ENCODE measurements around the gene SEC63.
"Not testable (repeated sequence)": the region's sequence is repeated elsewhere in the genome, so short reads cannot be mapped to it uniquely, and the experiment has no call there.

SEC63 gene

GRCh38 chr6:107957308-107957908 is 600 bp downstream of the SEC63 start:
- TF ChIP-seq, protein P1, sequence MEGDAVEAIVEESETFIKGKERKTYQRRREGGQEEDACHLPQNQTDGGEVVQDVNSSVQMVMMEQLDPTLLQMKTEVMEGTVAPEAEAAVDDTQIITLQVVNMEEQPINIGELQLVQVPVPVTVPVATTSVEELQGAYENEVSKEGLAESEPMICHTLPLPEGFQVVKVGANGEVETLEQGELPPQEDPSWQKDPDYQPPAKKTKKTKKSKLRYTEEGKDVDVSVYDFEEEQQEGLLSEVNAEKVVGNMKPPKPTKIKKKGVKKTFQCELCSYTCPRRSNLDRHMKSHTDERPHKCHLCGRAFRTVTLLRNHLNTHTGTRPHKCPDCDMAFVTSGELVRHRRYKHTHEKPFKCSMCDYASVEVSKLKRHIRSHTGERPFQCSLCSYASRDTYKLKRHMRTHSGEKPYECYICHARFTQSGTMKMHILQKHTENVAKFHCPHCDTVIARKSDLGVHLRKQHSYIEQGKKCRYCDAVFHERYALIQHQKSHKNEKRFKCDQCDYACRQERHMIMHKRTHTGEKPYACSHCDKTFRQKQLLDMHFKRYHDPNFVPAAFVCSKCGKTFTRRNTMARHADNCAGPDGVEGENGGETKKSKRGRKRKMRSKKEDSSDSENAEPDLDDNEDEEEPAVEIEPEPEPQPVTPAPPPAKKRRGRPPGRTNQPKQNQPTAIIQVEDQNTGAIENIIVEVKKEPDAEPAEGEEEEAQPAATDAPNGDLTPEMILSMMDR (IDR thresholded peaks at IDR 0.05): no peak
- Histone ChIP-seq H3K4me3 (peak overlapping the region; percentile 85), H3K27ac (peak overlapping the region; percentile 74 to 92)
- DNase-seq (ENCODE audit: low spot score): peak; percentile 81

GRCh38 chr6:107956586-107957307 is 1.3 kb downstream of the SEC63 start:
- TF ChIP-seq, protein P1 (IDR thresholded peaks at IDR 0.05): no peak
- DNase-seq (ENCODE audit: low spot score): no peak
- H3K27ac ChIP-seq: peak overlapping the region; percentile 74 to 92
- H3K4me3 ChIP-seq: peak overlapping the region; percentile 85

GRCh38 chr6:107956181-107956580 is 1.8 kb downstream of the SEC63 start:
- H3K27ac ChIP-seq: no peak overlapping the region
- peak overlapping the region; percentile 85 for H3K4me3 ChIP-seq
- TF ChIP-seq, protein P1 (IDR thresholded peaks at IDR 0.05): no peak
- DNase-seq (ENCODE audit: low spot score): no peak

GRCh38 chr6:107953858-107954414 is 4.1 kb downstream of the SEC63 start:
- DNase-seq (ENCODE audit: low spot score); H3K4me3 ChIP-seq; H3K27ac ChIP-seq: not testable (repeated sequence)

DNA sequence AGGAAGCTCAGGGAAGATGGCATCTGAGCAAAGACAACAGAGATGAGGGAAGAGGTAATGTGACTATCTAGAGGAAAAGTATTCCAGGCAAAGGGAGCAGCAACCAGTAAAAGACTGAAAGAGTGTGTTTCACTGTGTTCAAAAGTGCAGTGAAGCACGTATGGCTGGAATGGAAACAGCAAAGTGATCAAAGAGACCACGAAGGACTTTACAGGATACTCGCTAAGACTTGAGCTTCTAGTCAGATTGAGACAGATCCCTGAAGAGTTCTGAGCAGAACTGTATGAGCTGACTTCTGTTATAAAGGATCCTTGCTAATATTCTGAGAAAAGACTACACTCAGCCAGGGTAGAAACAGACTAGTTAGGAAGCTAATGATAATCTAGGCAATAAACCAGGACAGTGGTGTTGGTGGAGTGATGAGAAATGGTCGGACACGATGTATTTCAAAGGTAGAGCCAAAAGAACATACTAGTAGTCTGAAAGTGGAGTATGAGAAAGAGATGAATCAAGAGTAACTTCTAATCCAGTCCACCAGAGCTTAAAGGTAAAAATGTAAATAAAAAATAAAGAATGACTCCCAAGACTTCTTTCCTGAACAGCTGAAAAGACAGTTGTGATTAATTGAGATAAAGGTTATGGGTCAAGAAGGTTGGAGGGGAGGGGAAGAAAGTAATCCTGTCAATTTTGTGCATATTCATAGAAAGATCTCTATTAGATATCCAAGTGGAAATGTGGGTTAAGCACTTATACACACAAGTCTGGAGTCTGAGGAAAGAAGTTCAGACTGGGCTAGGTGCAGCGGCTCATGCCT is 14.2 kb downstream of the SEC63 start:
- no peak overlapping the region for H3K4me3 ChIP-seq
- no peak overlapping the region for H3K27ac ChIP-seq
- TF ChIP-seq, protein P1 (IDR thresholded peaks at IDR 0.05): no peak
- no peak for DNase-seq (ENCODE audit: low spot score)

- DNase-seq (ENCODE audit: low spot score): no peak
- TF ChIP-seq, protein P1 (IDR thresholded peaks at IDR 0.05): no peak
- Histone ChIP-seq H3K4me3 (no peak overlapping the region), H3K27ac (no peak overlapping the region)
Measured at GRCh38 chr6:107942142-107942541, 15.9 kb downstream of the SEC63 start.

DNA sequence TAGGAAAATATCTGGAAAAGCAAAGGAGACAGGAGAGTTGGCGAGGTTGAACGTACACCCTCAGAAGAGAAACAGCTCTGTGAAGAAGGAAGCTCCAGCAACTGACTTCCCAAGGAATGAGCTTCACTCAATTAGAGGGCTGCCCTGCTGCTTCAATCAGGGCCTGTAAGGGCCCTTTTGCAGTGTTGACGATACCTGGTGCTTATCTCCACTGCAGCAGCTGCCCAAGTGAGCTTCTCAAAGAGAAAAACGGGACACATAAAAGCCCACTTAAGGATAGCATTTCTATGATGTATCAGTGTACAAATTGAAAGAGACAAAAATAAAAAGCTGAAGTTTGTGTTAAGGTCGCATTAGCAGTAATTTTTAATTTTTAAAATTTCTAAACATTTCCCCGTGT is 16.4 kb downstream of the SEC63 start:
- Histone ChIP-seq H3K27ac (no peak overlapping the region), H3K4me3 (no peak overlapping the region)
- DNase-seq (ENCODE audit: low spot score): no peak
- TF ChIP-seq, protein P1 (IDR thresholded peaks at IDR 0.05): no peak

All from coronary artery (tissue), 2 donors.